ENCODE measurements around the gene PTPRN2. TPM values are rescaled to one million over a fixed set of nuclear protein-coding genes. Genes with fewer than 3 reads are reported as not detected.

PTPRN2 gene
- total and polyA plus RNA-seq, 2 of the 13 experiments (the other 11 are each of a cell fraction or from before 2014, with no cell fraction given): 2.5 to 24.2 TPM

GRCh38 chr7:157773361-157773760 lies 814.3 kb downstream of the PTPRN2 start (continued):
- no peak for TF ChIP-seq CSRNP2 (CRISPR knock-in tag; conservative IDR thresholded peaks at IDR 0.05; ENCODE audit: low read depth)
- TF ChIP-seq MXI1 (IDR thresholded peaks at IDR 0.05; ENCODE audit: borderline replicate concordance, low read depth, low read length): no peak
- no peak for TF ChIP-seq GMEB2 (CRISPR knock-in tag; IDR thresholded peaks at IDR 0.05; ENCODE audit: low read depth)

GRCh38 chr7:157772486-157773130 lies 815.0 kb downstream of the PTPRN2 start:
- H3K4me1 ChIP-seq (ENCODE audit: insufficient read depth, low read length): no peaks in the 10 kb centered on the region
- ATAC-seq (no peak), DNase-seq (ENCODE audit: low spot score) (no peak), FAIRE-seq (no peak)
- BruUV-seq (replicated peaks): no TSS peak
- no peaks in the 10 kb centered on the region for H3K79me2 ChIP-seq (ENCODE audit: insufficient read depth, low read length)
- no peak overlapping the region for H3K4me2 ChIP-seq (ENCODE audit: low read depth, low read length)
- WGBS (ENCODE audit: low lambda C conversion rate): 87% methylated on average over 6 of the region's 21 CpGs
- peaks cover 0 to 2% of the 10 kb centered on the region in 2 experiments; a peak in 2 of 5 replicates for H3K27me3 ChIP-seq (ENCODE audit: control insufficient read depth in 1 of 2, insufficient read depth in 2 of 2, low read length in 2 of 2)
- no peak overlapping the region for H2AFZ ChIP-seq (ENCODE audit: low read length)
- H3K27ac ChIP-seq (ENCODE audit: extremely low read length, insufficient read depth, low read length): no peak overlapping the region
- ChIA-PET CTCF (ENCODE audit: low intra/inter-chr PET ratio, low total read pairs) (no interaction called here), POLR2A (no interaction called here)
- in situ Hi-C loops (cut with HindIII; ENCODE audit: extremely low pct_ligation_motif_present, low pct_unique_long_range_greater_than_20kb): no loop called here
- H3K36me3 ChIP-seq (replicated peaks in 1 of 2; ENCODE audit: control insufficient read depth in 1 of 2, insufficient read depth in 2 of 2, low read length in 2 of 2): no peaks in the 10 kb centered on the region
- peaks cover 8% of the 10 kb centered on the region; the same call in 1 of the 2 replicates for H3K9me3 ChIP-seq (ENCODE audit: low read length)
- no peak overlapping the region for H3K9ac ChIP-seq (ENCODE audit: insufficient read depth, low read depth, low read length)
- no peak overlapping the region for H3K4me3 ChIP-seq (replicated peaks in 1 of 3; ENCODE audit: insufficient read depth in 1 of 3, low read depth in 2 of 3, low read length in 3 of 3)
- intact Hi-C loops (cut with micrococcal nuclease; ENCODE audit: unreplicated experiment): no loop called here
- peaks cover 3% of the 10 kb centered on the region; the same call in 1 of the 2 replicates for H4K20me1 ChIP-seq (ENCODE audit: insufficient read depth, low read length)
- TF ChIP-seq KAT7 (CRISPR knock-in tag; IDR thresholded peaks at IDR 0.05; ENCODE audit: borderline replicate concordance) (no peak), SOX13 (IDR thresholded peaks at IDR 0.05) (no peak), SOX13 (CRISPR knock-in tag; conservative IDR thresholded peaks at IDR 0.05 in 1 of 2, IDR thresholded peaks at IDR 0.05 in 1 of 2) (no peak), KLF15 (CRISPR knock-in tag; IDR thresholded peaks at IDR 0.05; ENCODE audit: borderline replicate concordance) (no peak), ZNF749 (CRISPR knock-in tag; IDR thresholded peaks at IDR 0.05; ENCODE audit: borderline replicate concordance) (no peak), AFF4 (CRISPR knock-in tag; IDR thresholded peaks at IDR 0.05) (no peak)
